Measurements from ENCODE around the gene TTYH3.

Gene TTYH3

DNA sequence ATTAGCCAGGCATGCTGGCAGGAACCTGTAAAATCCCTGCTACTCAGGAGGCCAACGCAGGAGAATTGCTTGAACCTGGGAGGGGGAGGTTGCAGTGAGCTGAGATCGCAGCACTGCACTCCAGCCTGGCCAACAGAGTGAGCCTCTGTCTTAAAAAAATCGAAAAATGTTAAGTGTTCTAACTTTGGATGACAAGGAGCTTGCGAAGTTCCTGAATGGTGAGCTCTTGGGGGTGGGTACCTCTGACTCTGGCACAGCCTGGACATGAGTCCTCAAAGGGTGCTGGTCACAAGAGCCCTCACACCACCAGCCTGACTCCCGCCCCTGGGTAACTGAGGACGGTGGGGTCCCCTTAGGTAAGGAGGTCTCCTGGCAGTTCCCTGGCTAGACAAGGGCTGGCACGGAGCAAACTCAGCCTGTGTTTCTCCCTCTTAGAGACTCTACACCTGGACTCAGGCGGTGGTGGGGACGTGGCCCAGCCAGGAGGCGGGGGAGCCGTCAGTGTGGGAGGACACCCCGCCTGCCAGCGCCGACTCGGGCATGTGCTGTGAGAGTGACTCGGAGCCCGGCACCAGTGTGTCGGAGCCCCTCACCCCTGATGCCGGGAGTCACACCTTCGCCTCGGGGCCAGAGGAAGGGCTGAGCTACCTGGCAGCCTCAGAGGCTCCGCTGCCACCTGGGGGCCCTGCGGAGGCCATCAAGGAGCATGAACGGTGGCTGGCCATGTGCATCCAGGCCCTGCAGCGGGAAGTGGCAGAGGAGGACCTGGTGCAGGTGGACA is 80.3 kb downstream of the TTYH3 start:
- DNase-seq: no peak

DNA sequence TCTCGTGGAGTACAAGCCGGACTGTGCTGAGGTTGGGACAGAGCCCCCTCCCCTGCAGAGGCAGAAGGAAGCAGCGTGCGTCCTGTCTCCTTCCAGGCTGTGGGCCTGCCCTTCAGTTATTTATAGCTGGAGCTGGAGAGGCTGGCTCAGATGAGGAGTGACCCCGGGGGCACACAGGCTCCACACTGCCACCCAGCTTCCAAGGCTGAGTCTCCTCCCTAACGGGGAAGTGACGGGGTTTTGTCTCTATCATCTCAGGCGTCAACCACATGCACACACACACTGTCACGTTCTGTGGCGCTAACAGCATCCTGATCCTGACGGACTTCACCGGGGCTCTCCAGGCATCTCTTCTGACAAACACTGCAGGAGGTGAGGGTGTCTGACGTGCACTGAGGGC is 81.6 kb downstream of the TTYH3 start:
- no peak for DNase-seq

DNA sequence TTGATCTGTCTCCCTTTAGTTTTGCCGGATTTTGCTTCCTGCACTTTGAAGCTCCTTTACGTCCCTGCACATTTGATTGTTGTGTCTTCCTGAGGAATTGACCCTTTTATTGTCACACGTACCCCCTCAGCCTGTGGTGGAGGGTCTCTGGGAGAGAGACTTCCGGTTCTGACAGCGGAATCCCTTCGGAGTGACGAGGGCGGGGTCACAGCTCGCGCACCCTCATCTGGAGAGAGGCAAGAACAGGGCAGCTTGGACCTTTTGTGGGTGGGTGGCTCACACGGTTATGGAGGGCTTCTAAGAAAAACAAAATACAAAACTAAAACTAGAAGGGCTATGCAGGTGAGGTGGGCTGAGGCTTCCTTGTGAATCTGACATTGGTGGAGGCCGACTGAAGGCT is 82.2 kb downstream of the TTYH3 start:
- DNase-seq: no peak

Measured in cerebellar nuclear complex (tissue), 1 donor.